GM19438 (cell line): ENCODE data around the gene CSMD2.

Experiments used
- ATAC-seq: cut with Tn5 transposase; IDR thresholded peaks from one replicate; pipeline ENCODE4 v1.9.1; 2021; ENCODE audit warnings: low read depth; ENCODE audit not compliant: unreplicated experiment

The CSMD2 gene

DNA sequence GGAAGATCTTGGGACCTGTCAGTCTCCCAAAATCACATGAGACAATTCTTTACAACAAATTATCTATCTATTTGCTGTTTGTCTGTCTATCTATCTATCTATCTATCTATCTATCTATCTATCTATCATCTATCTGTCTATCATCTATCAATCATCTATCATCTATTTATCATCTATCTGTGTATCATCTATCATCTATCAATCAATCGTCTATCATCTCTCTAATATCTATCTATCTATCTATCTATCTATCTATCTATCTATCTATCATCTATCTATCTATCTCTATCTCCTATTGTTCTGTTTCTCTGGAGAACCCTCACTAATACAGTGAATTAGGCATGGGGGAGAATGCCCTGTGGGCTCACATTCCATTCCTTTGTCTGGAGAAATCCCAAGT lies 374.5 kb downstream of the CSMD2 start:
- ATAC-seq = no peak

DNA sequence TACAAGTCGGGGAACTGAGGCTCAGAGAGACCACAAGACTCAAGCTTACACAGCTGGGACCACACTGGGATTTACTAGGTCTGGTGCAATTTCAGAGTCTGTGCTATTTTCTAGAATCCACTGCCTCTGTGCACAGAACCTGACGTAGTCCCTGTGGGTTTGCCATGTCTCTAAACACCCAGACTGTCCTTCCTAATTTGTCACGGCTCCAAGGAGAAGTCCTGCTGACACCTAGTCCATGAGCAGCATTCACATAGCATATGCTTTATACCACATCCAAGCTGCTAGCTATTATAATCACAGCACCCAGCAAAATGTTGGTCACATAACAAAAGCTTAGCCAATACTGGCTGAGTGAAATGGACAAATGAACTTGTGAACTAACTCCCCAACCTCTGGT lies 380.2 kb downstream of the CSMD2 start:
- ATAC-seq = no peak

- ATAC-seq = no peak
Observed at GRCh38 chr1:33782776-33783175, 382.3 kb downstream of the CSMD2 start.

GRCh38 chr1:33781652-33782051 lies 383.4 kb downstream of the CSMD2 start:
- ATAC-seq = no peak

DNA sequence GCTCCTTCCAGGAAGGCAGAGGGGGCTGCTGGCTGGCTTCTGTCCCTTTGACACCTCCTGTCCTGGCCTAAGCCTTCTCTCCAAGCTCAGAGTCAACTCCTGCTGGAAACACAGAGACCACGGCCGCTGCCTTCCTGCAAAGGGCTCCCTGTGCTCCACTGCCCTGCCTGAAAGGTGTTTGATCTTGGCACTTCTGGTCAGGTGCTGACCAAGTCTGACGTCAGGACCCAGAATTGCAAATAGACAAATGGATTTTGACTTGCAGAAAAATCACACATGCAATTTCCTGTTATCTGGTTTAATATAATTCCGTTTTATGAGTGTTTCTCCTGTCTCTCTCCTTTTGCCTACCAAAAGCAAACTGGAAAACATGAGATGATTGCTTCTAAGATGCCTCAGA lies 387.7 kb downstream of the CSMD2 start:
- ATAC-seq = no peak

GRCh38 chr1:33768821-33769220 lies 396.2 kb downstream of the CSMD2 start:
- no peak for ATAC-seq

DNA sequence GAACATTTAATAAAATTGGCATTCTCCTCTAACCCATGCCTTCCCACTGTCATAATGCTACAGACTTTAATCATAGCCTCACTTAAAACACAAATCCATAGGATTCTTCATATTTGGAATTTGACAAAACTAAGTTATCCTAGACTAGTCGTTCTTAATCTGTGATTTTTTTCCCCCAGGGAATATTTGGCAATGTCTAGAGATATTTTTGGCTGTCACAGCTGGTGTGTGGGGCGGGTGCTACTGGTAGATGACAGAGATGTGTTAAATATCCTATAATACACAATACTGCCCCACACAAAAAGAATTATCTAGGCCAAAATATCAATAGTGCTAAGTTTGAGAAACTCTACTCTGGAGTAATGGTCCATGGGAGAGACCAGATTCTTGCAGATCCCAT lies 396.9 kb downstream of the CSMD2 start:
- no peak for ATAC-seq

- ATAC-seq = no peak
Observed at GRCh38 chr1:33764149-33764548, 400.9 kb downstream of the CSMD2 start.

DNA sequence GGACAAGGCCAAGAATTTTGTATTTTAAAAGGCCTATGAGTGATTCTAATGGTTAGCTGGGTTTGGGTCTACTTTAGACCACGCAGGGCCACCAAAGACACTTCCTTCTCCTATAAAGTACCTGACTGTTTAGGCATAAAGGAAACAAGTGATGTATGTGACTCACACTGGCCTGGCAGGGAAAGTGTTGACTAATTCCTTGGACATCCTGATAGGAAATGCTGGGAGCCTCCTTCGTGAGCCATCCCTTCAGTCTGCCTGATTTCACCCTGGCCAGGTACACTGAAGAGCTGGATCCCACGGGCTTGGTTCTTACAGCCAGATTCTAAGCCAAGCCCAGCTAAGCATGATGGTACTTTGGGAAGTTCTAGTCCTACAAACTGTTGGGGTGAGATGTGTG lies 401.6 kb downstream of the CSMD2 start:
- ATAC-seq = no peak

DNA sequence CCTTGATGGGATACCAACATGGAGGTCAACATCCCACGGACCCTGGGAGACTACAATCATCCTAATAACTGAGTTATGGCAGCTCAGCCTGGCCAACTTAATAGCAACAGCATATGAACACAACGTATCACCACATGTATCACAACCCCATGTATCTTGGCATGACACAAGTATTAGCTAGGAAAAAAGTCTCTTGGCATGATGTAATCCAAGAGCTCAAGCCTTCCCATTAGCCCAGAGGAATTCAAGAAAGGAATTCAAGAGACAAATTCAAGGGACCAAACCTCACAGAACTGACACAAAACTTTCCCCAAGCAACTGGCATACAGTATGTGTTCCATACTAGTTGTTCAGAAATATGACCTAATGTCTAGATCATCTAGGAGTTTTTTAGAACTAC lies 402.1 kb downstream of the CSMD2 start:
- ATAC-seq = no peak

DNA sequence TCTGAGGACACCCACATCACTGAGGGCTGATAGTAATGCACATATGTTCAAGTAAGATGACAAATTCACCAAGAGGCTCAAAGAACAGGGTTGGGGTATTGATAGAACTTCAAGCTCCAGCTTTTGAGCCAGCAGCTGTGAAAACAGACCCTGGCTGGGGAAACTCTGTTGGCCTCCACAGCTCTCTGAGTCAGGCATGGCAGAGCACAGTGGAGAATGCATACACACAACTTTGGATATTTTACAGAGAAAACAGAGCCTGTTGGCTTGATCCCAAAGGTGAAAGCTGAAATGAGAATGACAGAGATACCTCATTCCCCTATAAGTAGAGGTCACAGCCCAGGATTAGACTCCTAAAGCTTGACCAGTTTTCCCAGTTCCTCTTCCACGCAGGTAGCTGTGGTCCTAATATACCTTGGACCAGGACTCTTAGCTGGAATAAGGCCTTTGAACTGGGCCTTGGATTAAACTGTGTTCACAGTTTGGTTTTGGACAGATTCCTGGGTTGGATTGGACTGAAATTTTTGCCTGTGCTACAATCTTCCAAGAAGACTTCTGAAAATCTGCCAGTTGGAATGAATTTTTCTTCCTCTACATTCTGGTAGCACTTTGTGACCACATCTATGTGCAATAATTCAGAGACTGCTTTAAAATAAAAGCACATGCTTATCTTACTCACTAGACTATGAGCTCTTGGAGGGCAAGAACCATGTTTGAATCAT lies 402.8 kb downstream of the CSMD2 start:
- ATAC-seq = no peak

DNA sequence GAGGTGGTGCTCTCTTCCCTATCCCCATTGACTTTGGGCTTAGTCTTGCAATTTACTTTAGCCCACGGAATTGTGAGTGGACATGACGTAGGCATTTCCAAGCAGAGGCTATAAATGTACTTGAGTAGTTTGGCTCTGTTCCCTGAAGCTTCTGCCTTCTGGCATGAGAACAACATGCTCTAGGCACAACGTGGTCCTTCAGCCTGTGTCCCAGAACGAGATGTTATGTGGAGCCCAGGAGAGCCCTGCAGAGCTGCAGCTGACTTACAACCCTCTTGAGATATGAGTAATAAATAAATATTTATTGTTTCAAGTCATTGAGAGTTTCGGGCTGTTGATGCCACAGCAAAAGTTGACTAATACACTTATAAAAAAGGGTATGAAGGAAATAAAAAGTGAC lies 406.3 kb downstream of the CSMD2 start:
- ATAC-seq = no peak

- ATAC-seq = no peak
Observed at GRCh38 chr1:33753087-33753856, 411.8 kb downstream of the CSMD2 start.

GRCh38 chr1:33745942-33746341 lies 419.1 kb downstream of the CSMD2 start:
- no peak for ATAC-seq

- ATAC-seq = no peak
Observed at GRCh38 chr1:33743221-33743998, 421.6 kb downstream of the CSMD2 start.

GRCh38 chr1:33742663-33743062 lies 422.4 kb downstream of the CSMD2 start:
- ATAC-seq = no peak

GRCh38 chr1:33741749-33742148 lies 423.3 kb downstream of the CSMD2 start:
- no peak for ATAC-seq

DNA sequence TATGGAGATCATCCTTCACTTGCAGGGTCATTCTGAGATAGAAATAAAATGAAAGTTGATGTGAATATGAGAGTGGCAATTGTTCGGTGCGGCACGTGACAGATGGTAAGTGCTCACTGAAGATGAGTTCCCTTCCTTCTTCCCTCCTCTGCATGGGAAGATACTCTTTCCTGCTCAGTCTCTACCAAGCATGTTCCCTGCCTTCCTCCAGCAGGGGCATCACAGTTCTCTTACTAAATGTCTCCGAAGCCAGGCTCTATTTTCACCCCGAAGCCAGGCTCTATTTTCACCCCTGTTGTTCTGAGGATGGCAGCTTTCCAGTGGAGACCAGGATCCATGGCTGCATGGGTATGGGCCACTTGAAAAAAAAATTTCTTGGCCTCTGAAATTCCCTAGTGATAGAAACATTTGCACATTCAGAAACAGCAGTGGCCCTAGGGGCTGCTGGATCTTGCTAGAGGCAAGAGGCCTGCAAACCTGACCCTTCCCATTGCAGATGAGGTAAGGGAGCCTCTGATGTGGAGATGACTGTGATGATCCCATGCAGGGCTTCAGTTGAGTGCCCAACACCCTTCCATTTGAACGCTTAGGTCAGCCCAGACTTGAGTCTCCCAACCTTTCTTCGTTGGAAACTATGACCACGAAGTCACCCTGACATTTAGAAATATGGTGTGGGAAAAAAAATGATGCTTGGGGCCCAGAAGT lies 424.8 kb downstream of the CSMD2 start:
- no peak for ATAC-seq

- ATAC-seq = no peak
Observed at GRCh38 chr1:33738976-33739375, 426.1 kb downstream of the CSMD2 start.

DNA sequence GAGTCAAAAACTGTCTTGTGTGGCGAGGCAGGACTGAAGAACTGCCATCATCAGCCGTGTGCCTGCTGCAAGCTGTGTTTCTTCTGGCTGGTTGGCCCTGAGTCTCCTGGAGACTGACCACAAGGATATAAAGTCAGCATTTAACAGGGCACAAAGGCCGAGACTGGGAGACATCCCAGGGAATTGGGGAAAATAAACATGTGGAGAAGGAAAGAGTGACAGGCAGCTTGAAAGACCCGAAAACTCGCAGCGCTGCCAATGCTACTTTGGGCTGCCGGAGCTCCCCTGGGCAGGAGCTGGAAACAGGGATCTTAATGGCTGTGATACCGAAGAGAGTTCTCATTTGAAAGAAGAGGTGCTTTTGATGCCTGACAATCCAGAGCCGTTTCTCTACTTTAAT lies 426.5 kb downstream of the CSMD2 start:
- ATAC-seq = no peak

DNA sequence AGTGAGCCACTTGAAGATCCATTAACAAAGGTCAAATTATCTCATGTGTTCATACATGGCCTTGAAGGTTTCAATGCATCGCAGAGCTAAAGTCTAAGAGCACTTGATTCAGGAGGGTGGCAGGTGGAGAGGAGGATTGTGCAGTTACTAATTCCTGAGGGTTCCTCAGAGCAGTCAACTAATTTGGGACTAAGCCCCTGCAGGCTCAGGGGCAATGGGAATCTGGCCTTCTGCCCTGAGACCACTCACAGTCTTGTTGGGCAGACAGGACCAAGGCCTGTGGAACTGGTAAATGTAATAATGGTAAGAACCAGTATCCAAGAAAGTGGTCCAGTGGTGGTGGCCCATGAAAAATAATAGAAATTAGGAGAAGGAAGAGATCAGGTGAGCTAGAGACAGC lies 428.5 kb downstream of the CSMD2 start:
- no peak for ATAC-seq
